ES-I3 (cell line): ENCODE results near the gene S100A8.

Experiments used
- H3K36me3 ChIP-seq: 2 replicates; pipeline ENCODE4 v1.6.1; 2013; ENCODE audit warnings: mild to moderate bottlenecking, low read length, control low read depth, moderate library complexity; ENCODE audit not compliant: insufficient read depth
- H3K4me1 ChIP-seq: 2 replicates; pipeline ENCODE4 v1.6.1; 2013; ENCODE audit warnings: mild to moderate bottlenecking, control low read depth, low read length; ENCODE audit not compliant: insufficient read depth
- H3K9ac ChIP-seq: 2 replicates; pipeline ENCODE4 v1.6.1; 2013; ENCODE audit warnings: low read depth, mild to moderate bottlenecking, low read length, moderate library complexity
- H3K9me3 ChIP-seq: 2 replicates; pipeline ENCODE4 v1.6.1; 2013; ENCODE audit warnings: mild to moderate bottlenecking, low read length, moderate library complexity; ENCODE audit not compliant: control insufficient read depth, insufficient read depth

S100A8 gene

GRCh38 chr1:153389973-153390879 is 647 bp downstream of the S100A8 start:
- no peak overlapping the region for H3K9ac ChIP-seq
- no peaks in the 10 kb centered on the region for H3K36me3 ChIP-seq
- no peaks in the 10 kb centered on the region for H3K4me1 ChIP-seq
- no peaks in the 10 kb centered on the region for H3K9me3 ChIP-seq

GRCh38 chr1:153389401-153389800 is 1.5 kb downstream of the S100A8 start:
- no peaks in the 10 kb centered on the region for H3K9me3 ChIP-seq

GRCh38 chr1:153387785-153388184 is 3.1 kb downstream of the S100A8 start:
- no peaks in the 10 kb centered on the region for H3K9me3 ChIP-seq
- H3K4me1 ChIP-seq: no peaks in the 10 kb centered on the region
- H3K9ac ChIP-seq: no peak overlapping the region
- no peaks in the 10 kb centered on the region for H3K36me3 ChIP-seq

More at GRCh38 chr1:153389401-153389800, 1.5 kb downstream of the S100A8 start:
- H3K36me3 ChIP-seq: no peaks in the 10 kb centered on the region
- no peak overlapping the region for H3K9ac ChIP-seq
- H3K4me1 ChIP-seq: no peaks in the 10 kb centered on the region

- H3K4me1 ChIP-seq: no peaks in the 10 kb centered on the region
- H3K9me3 ChIP-seq: no peaks in the 10 kb centered on the region
- H3K36me3 ChIP-seq: no peaks in the 10 kb centered on the region
- no peak overlapping the region for H3K9ac ChIP-seq
These were observed 3.9 kb downstream of the S100A8 start for GRCh38 chr1:153387001-153387400.

GRCh38 chr1:153386500-153386901 is 4.4 kb downstream of the S100A8 start:
- H3K4me1 ChIP-seq: no peaks in the 10 kb centered on the region
- H3K9ac ChIP-seq: no peak overlapping the region
- H3K9me3 ChIP-seq: no peaks in the 10 kb centered on the region

GRCh38 chr1:153384958-153385580 is 5.8 kb downstream of the S100A8 start:
- H3K9ac ChIP-seq: no peak overlapping the region
- H3K4me1 ChIP-seq: no peaks in the 10 kb centered on the region
- H3K9me3 ChIP-seq: no peaks in the 10 kb centered on the region
- no peaks in the 10 kb centered on the region for H3K36me3 ChIP-seq

More at GRCh38 chr1:153386500-153386901, 4.4 kb downstream of the S100A8 start:
- no peaks in the 10 kb centered on the region for H3K36me3 ChIP-seq

- H3K9me3 ChIP-seq: no peaks in the 10 kb centered on the region
- H3K9ac ChIP-seq: no peak overlapping the region
- H3K36me3 ChIP-seq: no peaks in the 10 kb centered on the region
- no peaks in the 10 kb centered on the region for H3K4me1 ChIP-seq
These were observed 10.2 kb downstream of the S100A8 start for GRCh38 chr1:153380711-153381110.

- no peak overlapping the region for H3K9ac ChIP-seq
- no peaks in the 10 kb centered on the region for H3K36me3 ChIP-seq
- H3K9me3 ChIP-seq: no peaks in the 10 kb centered on the region
- no peaks in the 10 kb centered on the region for H3K4me1 ChIP-seq
These were observed 11.3 kb downstream of the S100A8 start for GRCh38 chr1:153379591-153379990.

GRCh38 chr1:153375511-153375910 is 15.4 kb downstream of the S100A8 start, which contains the start of gene S100A12:
Gene S100A12 (minus strand): TSS chr1:153375621. CDS start chr1:153374592, 1,029 bp downstream.
- H3K36me3 ChIP-seq: no peaks in the 10 kb centered on the region
- H3K9ac ChIP-seq: no peak within 1 kb of the TSS
- H3K4me1 ChIP-seq: no peaks in the 10 kb centered on the region
- no peaks in the 10 kb centered on the region for H3K9me3 ChIP-seq

GRCh38 chr1:153374071-153374470 is 16.8 kb downstream of the S100A8 start:
- no peaks in the 10 kb centered on the region for H3K36me3 ChIP-seq
- no peaks in the 10 kb centered on the region for H3K9me3 ChIP-seq
- H3K9ac ChIP-seq: no peak overlapping the region
- H3K4me1 ChIP-seq: no peaks in the 10 kb centered on the region

- Histone ChIP-seq H3K4me1 (no peaks in the 10 kb centered on the region), H3K36me3 (no peaks in the 10 kb centered on the region), H3K9ac (no peak overlapping the region), H3K9me3 (no peaks in the 10 kb centered on the region)
These were observed 18.3 kb downstream of the S100A8 start for GRCh38 chr1:153372571-153372970.

- Histone ChIP-seq H3K9me3 (no peaks in the 10 kb centered on the region), H3K4me1 (no peaks in the 10 kb centered on the region), H3K9ac (no peak overlapping the region), H3K36me3 (no peaks in the 10 kb centered on the region)
These were observed 19.6 kb downstream of the S100A8 start for GRCh38 chr1:153371231-153371630.

- Histone ChIP-seq H3K36me3 (no peaks in the 10 kb centered on the region), H3K9me3 (no peaks in the 10 kb centered on the region), H3K9ac (no peak overlapping the region), H3K4me1 (no peaks in the 10 kb centered on the region)
These were observed 20.7 kb downstream of the S100A8 start for GRCh38 chr1:153370146-153370545.

- Histone ChIP-seq H3K9ac (no peak overlapping the region), H3K4me1 (no peaks in the 10 kb centered on the region), H3K36me3 (no peaks in the 10 kb centered on the region), H3K9me3 (no peaks in the 10 kb centered on the region)
These were observed 22.4 kb downstream of the S100A8 start for GRCh38 chr1:153368495-153368894.

GRCh38 chr1:153367090-153367489 is 23.8 kb downstream of the S100A8 start:
- H3K36me3 ChIP-seq: no peaks in the 10 kb centered on the region
- H3K9ac ChIP-seq: no peak overlapping the region
- no peaks in the 10 kb centered on the region for H3K9me3 ChIP-seq
- no peaks in the 10 kb centered on the region for H3K4me1 ChIP-seq
